Hematopoietic multipotent progenitor cell treated with erythropoietin and hydrocortisone succinate and interleukin-3 and kit ligand, for 4 days (in vitro differentiated cells): Measurements from ENCODE around the gene NDUFAB1.
"Not testable (repeated sequence)": the region's sequence is repeated elsewhere in the genome, so short reads cannot be mapped to it uniquely, and the experiment has no call there.

Experiments
- DNase-seq: peaks from one replicate; pipeline ENCODE4 v3.0.0-alpha.2; 2015

The NDUFAB1 gene

GRCh38 chr16:23549938-23550337 lies 46.2 kb downstream of the NDUFAB1 start:
- DNase-seq = no peak

GRCh38 chr16:23544436-23544835 lies 51.7 kb downstream of the NDUFAB1 start:
- no peak for DNase-seq

DNA sequence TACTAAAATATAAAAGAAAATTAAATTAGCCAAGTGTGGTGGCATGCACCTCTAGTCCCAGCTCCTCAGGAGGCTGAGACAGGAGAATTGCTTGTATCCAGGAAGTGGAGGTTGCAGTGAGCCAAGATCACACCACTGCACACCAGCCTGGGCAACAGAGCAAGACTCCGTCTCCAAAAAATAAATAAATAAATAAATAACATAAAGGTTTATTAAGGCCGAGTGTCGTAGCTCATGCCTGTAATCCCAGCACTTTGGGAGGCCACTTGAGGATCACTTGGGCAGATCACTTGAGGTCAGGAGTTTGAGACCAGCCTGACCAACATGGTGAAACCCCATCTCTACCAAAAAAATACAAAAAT lies 55.3 kb downstream of the NDUFAB1 start:
- not testable (repeated sequence) for DNase-seq

DNA sequence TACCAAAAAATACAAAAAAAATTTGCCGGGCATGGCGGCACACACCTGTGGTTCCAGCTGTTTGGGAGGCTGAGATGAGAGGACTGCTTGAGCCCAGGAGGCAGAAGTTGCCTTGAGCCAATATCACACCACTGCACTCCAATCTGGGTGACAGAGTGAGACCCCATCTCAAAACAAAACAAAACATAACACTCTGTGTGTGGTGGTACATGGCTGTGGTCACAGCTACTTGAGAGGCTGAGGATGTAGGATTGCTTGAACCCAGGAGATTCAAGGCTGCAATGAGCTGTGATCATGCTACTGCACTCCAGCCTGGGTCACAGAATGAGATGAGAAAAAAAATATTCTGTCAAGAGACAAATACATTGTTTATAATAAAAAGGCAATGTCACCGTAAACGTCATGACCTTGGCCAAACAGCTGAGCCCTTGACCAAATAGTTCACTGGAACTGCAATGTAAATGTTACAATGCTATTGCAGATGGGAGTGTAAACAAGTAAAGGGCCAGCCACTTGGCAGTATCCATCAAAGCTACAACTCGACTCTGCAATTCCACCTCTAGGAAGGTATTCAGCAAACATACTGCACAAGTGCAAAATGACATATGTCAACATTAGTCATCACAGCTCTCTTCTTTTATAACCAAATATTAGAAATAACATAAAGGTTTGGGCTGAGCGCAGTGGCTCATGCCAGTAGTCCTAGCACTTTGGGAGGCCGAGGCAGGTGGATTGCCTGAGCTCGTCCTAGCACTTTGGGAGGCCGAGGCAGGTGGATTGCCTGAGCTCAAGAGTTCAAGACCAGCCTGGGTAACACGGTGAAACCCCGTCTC lies 55.9 kb downstream of the NDUFAB1 start:
- no peak for DNase-seq

DNA sequence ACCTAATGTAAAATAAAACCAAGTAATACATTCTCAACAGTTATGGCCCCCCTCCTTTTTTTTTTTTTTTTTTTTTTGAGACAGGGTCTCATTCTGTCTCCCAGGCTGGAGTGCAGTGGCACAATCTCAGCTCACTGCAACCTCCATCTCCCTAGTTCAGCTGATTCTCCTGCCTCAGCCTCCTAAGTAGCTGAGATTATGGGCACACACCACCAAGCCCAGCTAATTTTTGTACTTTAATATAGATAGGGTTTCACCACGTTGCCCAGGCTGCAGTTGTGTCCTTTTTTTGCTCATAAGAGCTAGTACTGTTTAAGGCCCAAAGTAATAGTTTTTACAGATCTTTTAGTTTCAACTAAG lies 57.2 kb downstream of the NDUFAB1 start:
- DNase-seq = no peak

GRCh38 chr16:23537390-23537789 lies 58.7 kb downstream of the NDUFAB1 start:
- DNase-seq = no peak

DNA sequence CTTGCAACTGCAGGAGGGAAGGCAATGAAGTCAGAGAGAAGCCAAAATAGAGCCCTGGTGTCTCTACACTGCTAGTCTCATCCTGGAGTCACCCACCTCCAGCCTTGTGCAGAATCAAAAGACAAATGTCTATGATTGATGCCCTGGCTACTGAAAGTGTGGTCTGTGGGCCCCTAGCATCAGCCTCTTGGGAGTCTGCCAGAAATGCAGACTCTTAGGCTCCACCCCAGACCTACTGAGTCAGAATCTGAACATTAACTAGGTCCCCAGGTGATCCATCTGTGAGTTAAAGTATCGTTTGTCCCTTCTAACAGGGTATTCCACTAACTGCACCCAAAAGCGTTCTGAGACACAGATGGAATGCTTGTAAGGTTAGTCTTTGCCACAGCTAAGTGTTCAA lies 60.2 kb downstream of the NDUFAB1 start:
- DNase-seq = no peak

DNA sequence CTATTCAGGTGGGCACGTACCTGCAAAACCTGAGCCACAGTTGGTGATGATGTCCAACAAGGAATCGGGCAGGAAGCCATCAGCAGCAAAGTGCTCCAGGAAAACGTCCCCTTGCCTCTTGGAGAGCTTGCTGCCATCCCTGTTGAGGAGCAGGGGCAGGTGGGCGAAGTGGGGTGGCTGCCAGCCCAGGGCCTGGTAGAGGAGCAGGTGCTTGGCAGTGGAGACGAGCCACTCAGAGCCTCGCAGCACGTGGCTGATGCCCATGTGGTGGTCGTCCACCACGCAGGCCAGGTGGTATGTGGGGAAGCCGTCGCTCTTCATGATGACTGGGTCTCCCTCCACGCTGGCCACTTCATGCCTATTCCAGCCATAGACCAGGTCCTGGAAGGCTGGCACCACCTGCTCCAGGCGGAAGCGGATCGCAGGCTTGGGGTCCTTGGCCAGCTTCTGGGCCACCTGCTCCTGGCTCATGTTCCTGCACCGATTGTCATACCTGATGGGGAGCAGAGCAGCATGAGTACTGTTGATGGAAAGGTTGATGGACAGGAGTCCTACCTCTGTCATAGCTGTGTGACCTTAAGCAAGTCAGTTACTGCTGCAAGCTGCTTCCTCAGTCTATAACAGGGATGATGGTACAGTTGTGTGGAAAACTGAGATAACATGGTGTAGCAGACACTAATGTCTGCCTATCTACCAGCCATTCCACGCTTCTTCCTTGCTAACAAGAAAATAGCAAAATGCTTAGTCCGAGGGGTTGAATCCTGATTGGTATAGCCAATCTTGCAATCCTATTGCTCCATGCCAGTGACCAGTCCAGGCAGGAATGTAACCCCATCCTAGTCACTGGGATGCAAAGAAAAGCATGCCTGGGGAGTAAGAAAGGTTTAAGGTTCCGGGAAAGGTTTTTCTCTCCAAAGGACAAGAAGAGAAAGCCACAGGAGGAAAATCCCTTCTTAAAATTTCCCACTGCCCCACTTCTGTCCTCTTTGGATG lies 61.0 kb downstream of the NDUFAB1 start:
- DNase-seq = no peak

DNA sequence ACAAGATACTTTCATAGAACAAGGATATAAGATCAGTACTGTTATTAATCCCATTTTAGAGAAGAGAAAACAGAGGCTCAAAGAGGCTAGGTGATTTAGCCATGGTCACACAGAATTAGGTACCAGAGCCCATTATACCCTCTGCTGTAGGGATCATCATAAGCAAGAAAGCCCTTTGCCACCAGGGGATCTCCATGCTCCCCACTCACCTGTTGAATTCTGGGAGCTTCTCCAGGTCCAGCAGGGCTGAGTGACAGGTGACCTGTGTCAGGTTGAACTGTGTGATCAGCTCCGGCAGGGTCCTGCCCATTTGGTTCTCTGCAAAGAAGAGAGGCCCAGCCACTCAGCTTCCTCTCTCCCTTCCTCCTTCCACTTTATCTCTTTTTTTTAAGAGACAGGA lies 63.7 kb downstream of the NDUFAB1 start:
- no peak for DNase-seq
